Measurements from ENCODE around the gene PSMB10.

Gene PSMB10

DNA sequence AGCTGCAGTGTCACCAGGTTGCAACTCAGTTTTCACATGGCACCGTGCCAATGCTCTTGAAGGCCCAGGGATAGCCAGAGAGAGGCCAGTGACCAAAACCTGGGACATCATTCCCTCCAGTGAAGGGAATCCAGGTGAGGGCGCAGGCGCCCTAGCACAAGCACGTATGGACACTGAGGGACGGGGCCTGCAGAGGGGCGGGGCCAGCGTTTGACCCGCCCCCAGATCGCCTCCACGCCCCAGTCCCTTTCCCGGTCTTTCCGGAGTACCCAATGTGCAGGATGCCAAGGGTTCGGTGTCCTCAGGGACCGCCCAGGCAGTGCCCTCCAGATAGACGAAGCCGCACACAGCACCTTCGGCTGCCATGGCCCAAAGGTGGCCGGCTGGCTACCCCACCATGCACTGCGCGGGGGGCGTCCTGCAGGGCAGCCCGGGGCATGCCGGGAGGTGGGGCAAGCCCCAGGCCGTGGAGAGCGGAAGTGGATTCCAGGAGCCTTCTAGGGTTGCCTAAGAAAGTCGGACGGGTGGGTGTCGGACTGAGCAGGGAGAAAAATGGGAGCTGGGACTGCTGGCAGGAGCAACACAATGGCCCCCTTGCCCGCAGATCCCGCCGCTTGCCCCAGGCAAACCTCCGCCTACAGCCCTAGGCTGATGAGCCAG lies 27.1 kb upstream of the PSMB10 start:
- DNase-seq (ENCODE audit: low read depth): no peak

DNA sequence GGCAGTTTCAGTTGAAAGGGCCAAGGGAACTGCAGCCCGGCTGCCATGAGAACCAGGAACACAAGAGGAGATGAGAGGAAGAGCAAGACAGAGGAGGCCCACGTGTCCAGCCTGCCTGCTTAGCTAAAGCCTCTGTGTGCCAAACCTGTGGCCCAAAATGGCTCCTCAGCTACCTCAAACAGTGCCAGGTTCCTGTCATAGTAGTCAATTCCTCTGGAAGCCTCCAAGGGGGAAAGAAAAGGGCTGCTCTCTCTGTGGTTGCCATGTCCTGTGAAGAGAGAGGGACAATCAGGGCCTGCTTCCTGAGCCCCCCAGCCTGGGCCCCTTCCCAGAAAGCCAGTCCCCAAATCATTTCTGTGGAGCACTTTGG lies 26.6 kb upstream of the PSMB10 start:
- no peak for DNase-seq (ENCODE audit: low read depth)

DNA sequence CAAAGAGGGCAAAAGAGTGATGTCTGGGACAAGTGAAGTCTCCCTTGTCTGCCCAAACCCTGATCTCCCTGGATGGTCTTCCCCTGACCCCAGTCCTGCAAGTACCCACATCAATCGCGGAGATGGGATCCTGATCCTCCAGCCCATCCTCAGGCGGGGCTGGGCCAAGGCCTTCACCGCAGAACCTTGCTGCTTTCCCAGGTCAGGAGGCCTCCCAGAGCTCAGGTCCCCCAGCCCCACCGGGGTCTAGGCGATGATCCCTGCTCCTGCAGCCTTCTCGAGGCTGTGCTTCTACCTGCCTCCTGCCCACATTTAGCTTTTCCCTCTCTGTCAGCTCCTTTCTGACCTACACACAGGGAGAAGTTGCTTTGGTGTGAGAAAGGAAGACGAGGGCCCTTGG lies 25.5 kb upstream of the PSMB10 start:
- DNase-seq (ENCODE audit: low read depth): no peak

DNA sequence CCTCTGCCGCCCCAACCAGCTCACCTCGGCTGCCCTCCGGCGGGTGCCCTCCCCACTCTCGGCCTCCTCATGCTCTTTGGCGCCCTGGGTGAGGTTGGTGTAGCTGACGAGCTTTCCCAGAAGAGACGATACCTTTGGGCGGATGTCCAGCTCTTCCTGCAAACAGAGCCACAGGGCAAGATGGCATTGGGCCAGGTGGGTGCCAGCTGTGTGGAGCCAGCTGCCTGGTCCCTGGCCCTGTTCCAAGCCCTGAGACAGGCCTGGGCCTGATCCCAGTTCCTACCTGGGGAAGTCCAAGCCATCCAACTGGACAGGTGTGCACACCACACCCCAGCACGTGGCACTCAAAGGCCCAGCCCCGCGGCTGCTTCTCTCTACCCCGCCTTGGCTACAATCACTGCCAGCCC lies 24.9 kb upstream of the PSMB10 start:
- DNase-seq (ENCODE audit: low read depth): no peak

DNA sequence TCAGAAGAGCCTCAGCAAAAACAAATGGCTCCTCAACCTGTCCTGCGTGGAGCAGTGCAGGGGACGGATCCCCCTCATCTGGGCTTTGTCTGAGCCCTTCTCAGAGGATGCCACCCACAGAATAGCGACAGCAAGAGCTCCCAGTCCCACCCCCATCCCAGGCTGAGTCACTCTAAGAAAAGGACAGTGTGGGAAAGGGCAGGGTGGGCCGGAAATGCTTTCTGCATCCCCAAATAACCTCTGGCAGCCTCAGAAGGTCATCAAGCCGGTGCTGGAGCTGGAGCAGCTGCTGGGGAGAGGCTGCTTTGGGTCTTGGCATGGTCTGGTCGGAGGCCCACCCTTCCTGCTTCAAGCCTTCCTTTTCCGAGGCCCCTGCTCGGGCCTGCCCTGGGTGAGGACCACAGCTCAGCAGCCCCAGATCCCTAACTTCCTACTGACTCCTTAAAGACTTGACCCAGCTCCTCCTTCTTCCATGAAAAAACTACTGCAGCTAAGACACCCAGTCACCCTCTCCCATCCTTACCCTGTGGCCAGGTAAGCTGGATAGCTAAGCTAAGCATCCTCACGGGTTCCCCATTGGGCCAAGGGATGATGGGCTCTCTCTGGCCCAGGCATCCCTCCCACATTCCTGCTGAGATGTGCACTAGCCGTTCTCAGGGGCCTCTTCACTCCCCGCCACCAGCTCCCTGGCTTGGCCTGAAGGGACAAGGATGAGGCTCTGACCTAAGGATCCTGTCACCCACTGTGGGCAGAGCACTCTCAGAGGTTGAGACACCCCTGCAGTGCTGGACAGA lies 23.1 kb upstream of the PSMB10 start:
- DNase-seq (ENCODE audit: low read depth): no peak

DNA sequence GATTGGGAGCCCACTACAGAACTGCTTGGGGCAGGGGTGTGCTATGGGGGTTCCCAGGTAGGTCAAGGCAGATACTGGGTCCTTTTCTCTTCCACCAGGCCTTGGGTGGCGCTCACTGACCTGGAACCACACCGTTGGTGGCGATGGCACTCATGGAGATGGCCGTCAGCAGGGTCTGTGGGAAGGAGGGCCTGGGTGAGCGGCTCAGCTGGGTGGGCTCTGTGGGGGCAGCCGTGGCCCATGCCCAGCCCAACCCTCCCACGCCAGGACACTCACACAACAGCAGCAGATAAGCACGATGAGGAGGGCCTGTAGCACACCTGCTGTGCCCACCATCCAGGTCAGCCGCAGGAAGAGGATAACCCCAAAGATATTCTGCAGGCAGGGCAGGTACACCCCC lies 21.0 kb upstream of the PSMB10 start:
- no peak for DNase-seq (ENCODE audit: low read depth)

DNA sequence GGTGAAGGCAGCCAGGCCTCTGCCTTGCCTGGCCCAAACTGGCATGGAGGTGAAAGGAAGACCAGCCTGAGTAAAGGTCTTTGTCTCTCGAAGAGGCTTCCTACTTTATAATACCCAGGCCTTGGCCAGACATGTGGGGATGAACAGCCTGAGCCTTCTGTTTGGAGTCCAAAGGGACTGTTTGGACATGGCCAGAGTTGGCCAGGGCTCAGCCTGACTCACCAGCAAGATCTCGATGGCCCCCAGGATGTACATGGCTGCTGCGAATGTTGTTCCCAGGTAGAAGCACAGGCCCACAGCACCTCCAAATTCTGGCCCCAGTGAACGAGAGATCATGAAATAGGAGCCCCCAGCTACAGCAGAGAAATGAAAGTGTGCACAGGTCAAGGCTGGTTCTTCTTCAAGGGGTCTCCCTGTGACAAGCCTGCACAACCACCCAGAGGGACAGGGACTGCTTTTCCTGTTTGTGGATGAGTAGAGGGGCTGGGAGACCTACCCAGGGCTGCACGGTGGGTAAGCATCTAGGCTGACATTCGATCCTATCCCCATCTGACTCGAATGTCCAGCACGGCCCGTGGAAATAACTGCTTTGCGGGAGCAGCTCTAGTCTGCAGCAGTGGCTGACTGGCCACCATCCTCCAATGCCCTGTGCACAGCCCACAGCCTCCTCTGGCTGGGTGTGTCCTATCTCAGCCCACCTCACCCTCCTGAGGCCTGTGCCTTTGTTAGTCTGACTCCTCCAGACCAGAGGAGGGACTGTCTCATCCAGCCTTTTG lies 18.0 kb upstream of the PSMB10 start:
- no peak for DNase-seq (ENCODE audit: low read depth)

DNA sequence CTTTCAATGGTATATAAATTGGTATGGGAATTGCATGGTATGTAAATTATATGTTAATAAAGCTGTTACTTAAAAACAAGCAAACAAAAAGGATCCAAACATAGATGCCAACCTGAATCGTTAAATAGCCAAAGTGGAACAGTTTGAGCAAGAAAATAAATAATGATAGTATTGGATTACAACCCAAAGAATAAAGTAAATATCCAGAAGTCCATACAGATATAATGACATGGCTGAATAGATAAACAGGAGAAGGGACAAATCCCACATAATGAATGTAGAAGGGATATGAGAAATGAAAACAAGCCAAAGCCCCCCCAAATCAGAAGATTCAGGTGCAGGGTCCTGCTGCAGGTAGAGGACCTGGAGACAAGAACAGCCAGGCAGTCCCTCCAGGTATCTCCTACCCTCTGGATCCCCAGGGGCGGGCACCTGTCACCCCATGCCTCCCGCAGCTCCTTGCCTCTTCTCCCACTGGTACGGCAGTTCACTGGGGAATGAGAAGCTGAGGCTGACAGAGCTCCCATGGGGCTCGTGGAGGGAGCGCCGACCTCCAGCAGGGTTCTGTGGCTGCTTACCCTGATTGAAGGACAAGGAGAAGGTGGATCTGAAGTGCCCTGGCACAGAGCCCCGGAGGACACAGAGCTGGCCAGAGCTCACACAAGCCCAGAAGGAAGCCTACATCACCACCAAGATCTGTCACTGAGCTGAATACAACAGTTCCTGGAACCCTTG lies 17.2 kb upstream of the PSMB10 start:
- no peak for DNase-seq (ENCODE audit: low read depth)

DNA sequence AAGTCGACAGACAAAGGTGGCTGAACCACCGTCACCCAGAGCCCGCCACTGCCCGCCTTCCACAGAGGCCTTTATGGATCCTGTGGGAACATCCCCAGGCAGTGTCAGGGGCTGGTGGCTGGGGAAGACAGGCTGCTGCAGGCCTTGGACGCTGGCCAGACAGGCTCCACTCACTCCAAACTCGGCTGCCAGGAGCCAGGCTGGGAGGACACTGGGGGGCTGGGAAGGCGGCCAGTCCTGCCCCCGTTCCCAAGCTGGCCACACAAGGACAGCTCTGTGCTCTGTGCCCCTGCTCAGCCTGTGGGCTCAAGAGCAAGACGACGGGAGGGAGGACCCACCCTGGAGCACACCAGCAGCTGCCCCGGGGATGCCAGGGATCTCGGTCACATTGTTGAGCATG lies 14.8 kb upstream of the PSMB10 start:
- DNase-seq (ENCODE audit: low read depth): no peak

DNA sequence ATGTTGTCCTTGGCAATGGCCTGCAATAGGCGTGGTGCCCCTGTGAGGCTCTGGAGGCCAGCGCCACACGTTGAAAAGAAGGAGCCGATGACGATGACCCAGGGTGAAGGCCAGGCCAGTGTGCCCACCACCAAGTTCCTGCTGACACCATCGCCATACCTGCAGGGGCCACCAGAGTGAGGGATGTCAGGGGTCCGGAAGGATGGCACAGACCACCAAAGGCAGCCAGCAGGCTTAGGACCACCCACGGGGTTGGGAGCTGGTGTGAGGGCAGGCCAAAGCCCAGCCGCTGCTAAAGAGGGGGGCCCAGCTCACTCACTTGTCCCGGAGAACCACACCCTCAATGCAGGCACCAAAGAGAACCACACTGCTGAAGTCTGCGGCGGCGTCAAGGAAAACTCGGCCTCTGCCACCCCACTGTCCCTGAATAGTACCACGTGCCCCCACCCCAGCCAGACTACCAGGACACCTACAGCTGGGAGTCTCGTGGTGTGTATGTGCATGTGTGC lies 13.7 kb upstream of the PSMB10 start:
- no peak for DNase-seq (ENCODE audit: low read depth)

DNA sequence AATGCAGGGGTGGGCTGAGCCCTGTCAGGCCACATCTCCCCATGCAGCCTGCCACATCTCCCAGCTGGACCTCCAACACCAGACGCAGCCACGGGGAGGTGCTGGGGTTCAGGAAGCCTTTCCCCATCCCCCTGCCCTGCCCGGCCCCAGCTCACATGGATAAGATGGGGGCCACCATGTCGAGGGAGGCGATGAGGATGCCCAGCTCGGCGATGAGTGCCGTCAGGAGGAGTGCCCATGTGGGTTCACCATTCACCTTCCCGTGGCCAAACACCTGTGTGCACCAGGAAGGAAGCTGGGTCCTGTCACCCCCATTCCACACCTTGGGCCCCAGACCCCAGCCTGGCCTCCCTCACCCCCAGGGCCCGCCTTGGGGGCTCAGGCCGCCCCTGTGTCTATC lies 13.0 kb upstream of the PSMB10 start:
- no peak for DNase-seq (ENCODE audit: low read depth)

DNA sequence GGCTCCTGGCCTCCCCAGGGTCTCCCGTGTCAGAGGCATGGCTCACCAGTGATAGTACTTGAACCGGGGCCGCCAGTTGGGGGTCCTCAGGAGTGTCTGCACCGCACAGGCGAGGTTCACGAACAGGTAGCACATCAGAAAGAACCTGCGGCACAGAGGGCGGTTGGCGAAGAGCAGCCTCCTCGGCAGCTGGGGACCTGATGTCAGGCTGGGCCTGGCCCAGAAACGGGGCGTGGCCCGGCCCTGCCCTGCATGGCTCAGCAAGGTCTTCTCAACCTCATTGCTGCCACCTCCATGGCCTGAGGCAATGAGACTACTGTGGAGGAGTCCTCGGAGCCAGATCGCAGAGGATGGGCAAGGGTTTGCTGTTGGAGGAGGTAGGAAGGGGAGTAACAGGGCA lies 11.4 kb upstream of the PSMB10 start:
- DNase-seq (ENCODE audit: low read depth): no peak

DNA sequence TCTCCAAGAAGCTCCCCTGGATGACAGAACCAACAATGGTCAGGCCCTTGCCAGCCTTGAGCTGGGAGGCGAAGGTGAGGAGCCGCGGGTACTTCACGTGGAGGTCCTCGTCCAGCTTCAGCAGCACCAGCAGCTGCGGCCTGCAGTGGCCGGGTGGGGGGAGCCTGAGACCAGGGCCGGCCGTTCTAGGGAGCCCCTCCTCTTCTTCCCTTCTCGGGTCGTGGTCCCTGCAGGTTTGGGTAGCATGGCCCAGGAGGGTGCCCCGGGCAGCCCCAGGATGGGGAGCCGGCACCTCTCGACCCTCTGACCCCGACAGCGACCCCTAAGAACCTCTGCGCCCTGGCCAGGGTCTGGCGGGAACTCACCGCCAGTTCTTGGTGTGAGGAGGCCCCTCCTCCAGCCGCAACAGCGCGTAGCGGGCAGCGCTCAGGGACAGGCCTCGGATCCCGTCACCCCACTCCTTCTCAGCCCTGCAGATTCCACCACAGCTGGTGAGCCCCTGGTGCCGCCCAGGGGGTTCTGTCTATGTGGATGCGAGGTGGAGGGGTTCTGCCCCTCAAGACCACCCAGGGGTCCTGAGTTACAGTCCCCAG lies 10.4 kb upstream of the PSMB10 start:
- DNase-seq (ENCODE audit: low read depth): no peak

DNA sequence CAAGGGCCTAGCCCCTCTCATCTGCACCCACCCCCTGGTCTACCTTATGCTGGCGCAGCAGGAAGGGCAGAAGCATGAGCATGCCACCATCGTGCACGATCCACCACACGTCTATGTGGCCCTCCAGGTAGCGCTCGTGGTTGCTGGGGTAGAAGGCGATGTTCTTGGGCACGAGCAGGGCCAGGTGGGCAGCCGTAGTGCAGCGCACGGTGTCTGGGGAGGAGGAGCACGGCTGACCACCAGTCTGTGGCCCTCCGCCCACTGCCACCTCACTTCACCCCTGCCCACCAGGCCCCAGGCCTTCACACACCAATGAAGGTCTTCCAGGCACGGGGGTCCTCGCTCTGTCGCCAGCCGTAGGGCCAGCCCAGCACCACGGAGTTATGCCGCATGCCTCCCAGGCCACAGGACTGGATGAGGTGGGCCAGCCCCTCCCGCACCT lies 9.5 kb upstream of the PSMB10 start:
- DNase-seq (ENCODE audit: low read depth): no peak

DNA sequence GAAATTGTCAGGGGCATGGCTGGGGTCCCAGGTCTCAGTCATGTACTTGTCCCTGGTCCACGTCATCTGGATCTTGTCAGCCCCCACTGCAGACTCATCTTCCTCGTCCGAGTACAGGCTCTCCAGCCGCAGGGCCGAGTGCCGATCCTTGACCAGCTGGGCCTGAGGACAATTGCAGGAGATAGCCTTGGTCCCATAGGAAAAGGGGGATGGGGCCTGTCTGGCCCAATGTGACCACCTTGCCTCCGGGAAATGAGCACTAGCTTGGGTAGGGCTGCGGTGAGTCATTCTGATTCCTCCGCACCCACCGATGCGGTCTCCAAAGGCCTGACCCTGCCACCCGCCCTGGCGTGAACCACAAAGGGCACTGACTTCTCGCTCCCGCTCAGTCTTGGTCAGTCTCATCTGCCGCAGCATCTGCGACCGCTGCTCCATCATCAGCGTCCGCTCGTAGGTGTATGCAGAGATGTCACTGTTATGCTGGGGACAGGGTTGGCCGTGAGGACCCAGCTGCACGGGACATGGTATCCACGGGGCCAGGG lies 8.8 kb upstream of the PSMB10 start:
- no peak for DNase-seq (ENCODE audit: low read depth)

DNA sequence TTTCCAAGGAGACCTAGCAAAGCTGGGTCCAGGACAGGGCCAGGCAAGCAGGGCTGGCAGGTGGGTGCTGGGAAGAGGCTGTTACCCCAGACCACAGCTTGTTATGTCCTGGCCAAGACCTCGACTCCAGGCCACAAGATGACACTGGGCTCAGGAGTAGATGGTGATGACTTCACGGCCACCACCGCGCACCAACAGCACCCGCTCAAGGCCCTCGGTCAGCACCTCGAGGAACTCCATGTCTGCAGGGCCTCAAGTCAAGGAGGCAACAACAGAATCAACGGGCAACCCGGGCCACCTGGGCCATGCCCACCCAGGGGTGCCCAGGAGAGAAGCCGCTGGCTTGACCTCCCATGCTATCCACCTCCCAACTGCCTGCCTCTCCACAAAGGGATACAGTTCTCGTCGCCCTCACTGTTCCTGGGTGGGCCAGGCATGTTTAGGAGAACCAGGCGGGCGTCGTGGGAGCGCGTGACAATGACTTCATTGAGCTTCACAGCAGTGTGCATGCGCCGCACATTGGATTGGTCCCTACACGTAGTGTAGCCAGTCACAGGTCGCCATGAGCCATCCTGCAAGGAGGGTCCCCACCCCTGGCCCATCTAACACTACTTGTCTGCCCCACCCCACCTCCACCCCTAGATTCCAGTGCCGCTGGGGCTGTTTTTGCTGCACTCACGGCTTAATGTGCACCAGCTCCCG lies 8.2 kb upstream of the PSMB10 start:
- no peak for DNase-seq (ENCODE audit: low read depth)

DNA sequence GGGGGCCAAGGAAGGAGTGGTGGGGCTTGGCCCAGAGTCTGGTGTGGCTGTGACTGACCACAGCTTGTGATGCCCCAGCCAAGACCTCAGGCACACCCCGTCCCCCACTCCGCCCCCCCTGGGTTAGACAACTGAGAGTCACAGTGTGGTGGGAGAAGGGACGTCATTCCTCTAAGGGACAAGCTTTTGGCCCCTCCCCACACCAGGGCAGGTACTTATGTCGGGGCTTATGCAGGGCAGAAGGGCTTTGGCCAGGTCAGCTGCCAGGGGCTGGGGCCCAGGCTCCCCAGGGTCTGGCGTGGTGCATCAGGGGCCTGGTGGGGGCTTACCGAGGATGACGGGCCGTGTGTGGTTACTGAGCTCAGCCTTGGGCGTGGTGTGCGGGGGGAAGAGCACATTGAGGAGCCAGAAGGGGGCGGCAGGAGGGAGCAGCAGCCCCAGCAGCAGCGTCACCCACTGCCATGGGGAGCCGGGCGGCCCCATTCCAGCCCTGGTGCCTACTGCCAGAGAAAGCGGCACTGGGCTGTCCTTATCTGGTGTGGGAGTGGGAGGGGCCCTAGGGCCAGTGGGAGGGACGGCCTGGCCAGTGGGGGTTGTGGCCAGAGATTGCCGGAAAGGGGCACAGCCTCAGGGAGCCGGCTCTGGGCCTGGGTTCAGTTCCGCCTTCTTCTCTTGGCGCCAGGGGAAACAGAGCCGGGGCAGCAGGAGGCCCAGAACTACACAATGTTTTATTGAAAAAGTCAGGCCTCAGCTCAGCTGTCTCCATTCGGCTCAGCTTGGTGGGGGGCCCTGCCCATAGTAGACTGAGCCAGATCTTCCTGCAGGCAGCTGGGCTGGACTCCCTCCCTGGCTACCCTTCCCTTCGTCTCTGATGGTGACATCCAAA lies 7.2 kb upstream of the PSMB10 start, which contains the start of gene LCAT:
Gene LCAT (minus strand): TSS at position 502 of the 886 bp plus-strand sequence. CDS start 19 bp downstream, at position 483.
- DNase-seq (ENCODE audit: low read depth): no peak

DNA sequence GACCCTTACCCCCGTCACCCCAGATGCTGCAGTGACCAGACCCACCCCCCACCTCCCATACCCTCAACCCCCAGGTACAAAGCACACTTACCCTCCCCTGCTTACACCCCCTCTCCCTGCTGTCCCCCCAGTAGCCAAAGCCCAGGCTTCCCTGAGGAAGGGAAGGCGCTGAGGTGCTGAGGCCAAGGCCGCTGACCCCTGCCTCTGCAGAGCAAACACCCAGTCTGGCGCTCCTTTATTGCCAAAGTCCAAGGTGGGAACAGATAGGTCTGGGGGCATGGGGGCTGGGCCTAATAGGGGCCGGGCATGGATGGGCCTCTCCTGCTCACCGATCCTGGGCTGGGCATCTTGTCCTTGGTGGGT lies 6.6 kb upstream of the PSMB10 start:
- no peak for DNase-seq (ENCODE audit: low read depth)

DNA sequence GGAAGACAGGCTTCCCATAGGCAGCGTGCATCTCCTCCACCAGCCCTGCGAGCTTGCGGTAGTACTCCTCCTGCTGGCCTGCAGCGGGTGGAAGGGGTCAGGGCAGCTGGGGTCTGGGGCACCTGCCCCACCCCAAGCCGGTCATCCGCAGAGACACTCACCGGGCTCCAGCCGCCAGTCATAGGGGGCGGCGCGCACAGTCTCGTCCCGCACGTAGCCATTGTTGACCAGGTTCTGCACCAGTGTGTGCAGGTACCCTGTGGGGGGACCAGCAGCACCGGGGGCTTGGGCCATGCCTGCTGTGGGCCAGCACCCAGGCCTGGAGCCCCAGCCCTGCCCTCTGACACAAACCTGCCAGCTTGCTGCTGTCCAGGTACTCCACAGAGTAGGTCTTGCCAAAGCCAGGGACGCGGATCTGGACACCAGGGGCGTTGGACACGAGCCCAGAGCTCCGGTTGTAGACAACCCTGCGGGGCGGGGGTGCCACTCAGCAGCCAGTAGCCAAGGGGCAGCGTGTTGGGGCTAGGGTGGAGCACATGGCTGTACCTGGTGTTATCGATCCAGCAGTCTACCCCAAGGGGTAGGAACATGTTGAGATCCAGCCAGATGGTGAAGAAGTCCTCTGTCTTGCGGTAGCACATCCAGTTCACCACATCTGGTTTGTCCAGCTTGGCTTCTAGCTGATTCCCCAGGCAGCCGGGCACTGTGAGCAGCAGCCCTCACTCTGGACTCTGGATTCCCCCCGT lies 6.0 kb upstream of the PSMB10 start:
- no peak for DNase-seq (ENCODE audit: low read depth)

Measured in stimulated activated CD8-positive, alpha-beta memory T cell treated with anti-CD3 and anti-CD28 coated beads, Interleukin-4, amount 100 ng/mL, for 24 hours (primary cell).